GM10847 (cell line): ENCODE measurements around the gene IL3RA.

Source experiments
- POLR2A ChIP-seq: IDR thresholded peaks from 2 replicates; pipeline ENCODE4 v1.6.1; 2011; ENCODE audit not compliant: insufficient read length; ENCODE audit errors: extremely low read depth

The IL3RA gene

GRCh38 chrX:1423215-1423614 lies 86.6 kb downstream of the IL3RA start:
- no peak for TF ChIP-seq POLR2A

- no peak for TF ChIP-seq POLR2A
These were observed 87.7 kb downstream of the IL3RA start for GRCh38 chrX:1424147-1424851.

GRCh38 chrX:1425381-1425780 lies 88.8 kb downstream of the IL3RA start:
- no peak for TF ChIP-seq POLR2A

- TF ChIP-seq POLR2A: no peak
These were observed 91.2 kb downstream of the IL3RA start for GRCh38 chrX:1427756-1428155.

GRCh38 chrX:1430451-1430850 lies 93.9 kb downstream of the IL3RA start:
- no peak for TF ChIP-seq POLR2A
